GM23248 (cell line): Measurements from ENCODE around the gene SCMH1. TPM values are rescaled to one million over a fixed set of nuclear protein-coding genes. Genes with fewer than 3 reads are reported as not detected.

Experiments used
- DNase-seq: peaks from one replicate; pipeline ENCODE4 v3.0.0-alpha.2; 2015
- H2AFZ ChIP-seq: fragments of 200-600 bp; sonication (generic); 2 replicates; pipeline ENCODE4 v1.6.1; 2016; ENCODE audit warnings: antibody characterized with exemption
- H3F3A ChIP-seq: fragments of 200-600 bp; sonication (generic); 2 replicates; pipeline ENCODE4 v1.6.1; 2016; ENCODE audit warnings: mild to moderate bottlenecking, antibody characterized with exemption, mixed run types; ENCODE audit not compliant: insufficient read depth
- H3K27ac ChIP-seq: fragments of 200-600 bp; sonication (generic); 2 replicates; pipeline ENCODE4 v1.5.1; 2016; ENCODE audit warnings: mild to moderate bottlenecking
- H3K27me3 ChIP-seq: fragments of 200-600 bp; sonication (generic); replicated peaks from 2 replicates; pipeline ENCODE4 v1.6.1; 2016; ENCODE audit warnings: mild to moderate bottlenecking; ENCODE audit not compliant: insufficient read depth
- H3K36me3 ChIP-seq: fragments of 200-600 bp; sonication (generic); 2 replicates; pipeline ENCODE4 v1.6.1; 2016; ENCODE audit warnings: low read depth, mild to moderate bottlenecking
- H3K4me1 ChIP-seq: fragments of 200-600 bp; sonication (generic); 2 replicates; pipeline ENCODE4 v1.6.1; 2016; ENCODE audit warnings: mild to moderate bottlenecking; ENCODE audit not compliant: insufficient read depth
- H3K4me2 ChIP-seq: fragments of 200-600 bp; sonication (generic); one replicate; pipeline ENCODE4 v1.6.1; 2016; ENCODE audit warnings: mild to moderate bottlenecking; ENCODE audit not compliant: unreplicated experiment
- H3K4me3 ChIP-seq: fragments of 200-600 bp; sonication (generic); 2 replicates; pipeline ENCODE4 v1.5.1; 2016; ENCODE audit warnings: mild to moderate bottlenecking
- H3K79me2 ChIP-seq: fragments of 200-600 bp; sonication (generic); 2 replicates; pipeline ENCODE4 v1.6.1; 2016; ENCODE audit warnings: mild to moderate bottlenecking; ENCODE audit not compliant: insufficient read depth
- H3K9ac ChIP-seq: fragments of 200-600 bp; sonication (generic); 2 replicates; pipeline ENCODE4 v1.6.1; 2016; ENCODE audit warnings: mild to moderate bottlenecking
- H3K9me2 ChIP-seq: fragments of 200-600 bp; sonication (generic); 2 replicates; pipeline ENCODE4 v1.6.1; 2016; ENCODE audit warnings: mixed run types, mild to moderate bottlenecking, moderate library complexity; ENCODE audit not compliant: insufficient read depth
- H3K9me3 ChIP-seq: fragments of 200-600 bp; sonication (generic); one replicate; pipeline ENCODE4 v1.6.1; 2017; ENCODE audit warnings: low read depth
- H4K20me1 ChIP-seq: fragments of 200-600 bp; sonication (generic); 2 replicates; pipeline ENCODE4 v1.6.0; 2016; ENCODE audit not compliant: insufficient read depth
- EZH2 ChIP-seq: fragments of 200-600 bp; sonication (generic); IDR thresholded peaks from 2 replicates; pipeline ENCODE4 v1.6.1; 2018; ENCODE audit warnings: antibody characterized with exemption, mild to moderate bottlenecking; ENCODE audit not compliant: insufficient read depth, poor library complexity, severe bottlenecking
- EZH2phosphoT487 ChIP-seq: fragments of 200-600 bp; sonication (generic); IDR thresholded peaks from 2 replicates; pipeline ENCODE4 v1.6.1; 2018; ENCODE audit warnings: antibody characterized with exemption, moderate library complexity, mild to moderate bottlenecking, low read depth; ENCODE audit not compliant: insufficient read depth
- WGBS, 2 experiments: methylation state at CpG; one replicate each; pipeline ENCODE4 v1.1.6; 2015 to 2017; ENCODE audit warnings: low lambda C conversion rate in 2 of 2, low coverage in 1 of 2; ENCODE audit errors: missing lambda C conversion rate in 2 of 2; 5-methylcytosine and 5-hydroxymethylcytosine counted together
- in situ Hi-C: fragments of 300-500 bp; cut with MboI; formaldehyde crosslinking; loops from 2 replicates; pipeline ENCODE4 v1.15.0; 2020
- polyA plus RNA-seq: library from polyadenylated mRNA; unstranded; fragments of >200 nt; fragmentation: Nextera tagmentation; extraction: Ambion mirVana; gene quantifications from 2 replicates; pipeline ENCODE4 v1.2.1, GENCODE V29; 2016
- total RNA-seq: library from RNA; depleted of rRNA; stranded (reverse); fragments of >200 nt; shearing (Covaris generic); gene quantifications from 2 replicates; pipeline ENCODE4 v1.2.3, GENCODE V29; 2014

SCMH1 gene
- total and polyA plus RNA-seq, 2 experiments from 2014 or later: 10.8 to 16.6 TPM

DNA sequence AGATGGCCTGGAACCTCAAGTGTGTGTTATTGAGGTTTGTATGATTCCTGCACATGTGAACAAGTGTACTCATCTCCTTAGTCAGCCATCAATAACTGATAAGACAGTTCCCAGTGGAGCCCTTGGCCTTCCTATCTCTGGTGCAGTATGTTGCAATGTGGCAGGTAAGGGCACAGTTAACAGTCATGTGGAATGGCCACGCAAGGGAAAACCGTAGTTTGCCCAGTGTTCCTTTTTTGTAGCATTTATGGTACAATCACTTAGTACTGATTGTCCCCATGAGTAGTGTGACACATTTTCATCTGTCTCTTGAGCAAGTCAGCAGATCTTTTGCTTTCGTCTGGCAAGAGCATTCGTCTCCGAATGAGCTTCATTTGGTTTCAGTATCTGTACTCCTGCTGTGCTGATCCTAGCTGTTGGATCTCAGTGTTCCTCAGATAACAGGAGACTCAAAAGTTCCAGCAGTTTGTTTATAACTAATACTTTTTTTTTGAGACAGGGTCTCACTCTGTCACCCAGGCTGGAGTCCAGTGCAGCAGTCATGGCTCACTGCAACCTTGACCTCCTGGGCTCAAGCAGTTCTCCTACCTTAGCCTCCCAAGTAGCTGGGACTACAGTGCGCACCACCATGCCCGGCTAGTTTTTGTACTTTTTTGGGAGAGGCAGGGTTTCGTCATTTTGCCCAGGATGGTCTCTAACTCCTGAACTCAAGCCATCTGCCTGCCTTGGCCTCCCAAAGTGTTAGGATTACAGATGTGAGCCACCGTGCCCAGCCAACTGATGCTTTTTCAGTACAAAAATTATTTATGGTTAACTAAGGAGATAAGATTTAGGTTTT lies 254.4 kb downstream of the SCMH1 start:
- 91 to 92% methylated on average over 9 of the region's 9 CpGs for whole genome bisulfite sequencing, 2 experiments

DNA sequence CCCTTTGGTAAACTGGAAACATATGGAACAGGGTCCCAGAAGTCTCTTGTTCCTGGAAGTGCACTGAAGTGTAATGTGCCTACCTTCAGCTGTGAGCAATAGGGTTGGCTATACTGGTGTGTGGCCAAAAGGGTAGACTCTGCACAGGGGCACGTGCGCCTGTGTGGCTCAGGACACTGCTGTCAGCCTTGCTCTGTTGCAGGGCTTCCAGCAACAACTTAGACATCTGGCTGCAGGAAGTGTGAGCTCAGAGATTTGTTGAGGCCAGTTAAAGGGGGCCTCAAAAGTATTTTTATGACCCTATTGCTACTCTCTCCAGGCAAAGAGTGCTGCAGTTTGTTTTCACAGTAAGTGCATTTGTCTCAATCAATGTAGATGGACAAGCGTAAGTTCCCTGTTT lies 255.2 kb downstream of the SCMH1 start:
- H3K36me3 ChIP-seq: peaks cover 55% of the 10 kb centered on the region
- no peak overlapping the region for H3K4me2 ChIP-seq
- H4K20me1 ChIP-seq: no peaks in the 10 kb centered on the region
- no peaks in the 10 kb centered on the region for H3K27me3 ChIP-seq
- in situ Hi-C loops: no loop called here
- 90 to 100% methylated on average over 3 of the region's 3 CpGs for WGBS, 2 experiments
- peaks cover 32% of the 10 kb centered on the region for H3F3A ChIP-seq
- no peak overlapping the region for H3K4me3 ChIP-seq
- no peaks in the 10 kb centered on the region for H3K9me3 ChIP-seq
- no peak overlapping the region for H3K9ac ChIP-seq
- H3K9me2 ChIP-seq: no peaks in the 10 kb centered on the region
- no peak for TF ChIP-seq EZH2
- H3K27ac ChIP-seq: no peak overlapping the region
- no peak overlapping the region for H2AFZ ChIP-seq
- peaks cover 29% of the 10 kb centered on the region for H3K4me1 ChIP-seq
- no peak for DNase-seq
- peaks cover 42% of the 10 kb centered on the region for H3K79me2 ChIP-seq

More for the DNA sequence above, 254.4 kb downstream of the SCMH1 start:
- Histone ChIP-seq H2AFZ (no peak overlapping the region), H3K79me2 (peaks cover 35% of the 10 kb centered on the region), H3K27me3 (no peaks in the 10 kb centered on the region), H4K20me1 (no peaks in the 10 kb centered on the region), H3K9me3 (no peaks in the 10 kb centered on the region), H3K4me3 (no peak overlapping the region), H3K36me3 (peaks cover 60% of the 10 kb centered on the region), H3F3A (peaks cover 25% of the 10 kb centered on the region), H3K4me1 (peaks cover 22% of the 10 kb centered on the region), H3K9ac (no peak overlapping the region), H3K9me2 (no peaks in the 10 kb centered on the region), H3K4me2 (no peak overlapping the region), H3K27ac (no peak overlapping the region)
- in situ Hi-C loops: no loop called here
- DNase-seq: no peak
- TF ChIP-seq EZH2phosphoT487 (no peak), EZH2 (no peak)

DNA sequence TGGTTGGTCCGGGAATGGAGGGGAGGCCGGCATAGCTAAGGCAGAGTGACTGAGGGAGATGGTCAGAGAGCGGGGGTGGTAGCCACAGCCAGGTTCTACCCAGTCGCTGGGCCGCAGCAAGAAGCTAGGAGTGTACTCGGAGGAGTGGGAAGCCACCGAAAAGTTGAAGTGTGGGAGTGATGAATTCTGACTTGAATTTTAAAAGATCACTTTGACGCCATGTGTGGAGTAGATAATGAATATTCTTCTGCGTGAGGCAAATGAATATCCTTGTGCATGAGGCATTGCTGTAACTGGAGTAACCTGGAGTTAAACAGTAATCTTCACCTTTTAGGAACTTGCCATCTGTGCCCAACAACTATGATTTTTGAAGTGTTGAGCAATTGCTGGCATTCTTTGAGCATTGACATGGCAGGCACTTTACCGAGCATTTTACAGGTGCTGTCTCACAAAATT lies 255.8 kb downstream of the SCMH1 start:
- no peak overlapping the region for H3K4me3 ChIP-seq
- H3K27me3 ChIP-seq: no peaks in the 10 kb centered on the region
- 97 to 98% methylated on average over 10 of the region's 10 CpGs for WGBS, 2 experiments
- H3K9me2 ChIP-seq: no peaks in the 10 kb centered on the region
- H3K36me3 ChIP-seq: peaks cover 50% of the 10 kb centered on the region
- no peak for TF ChIP-seq EZH2phosphoT487
- H3K4me1 ChIP-seq: peaks cover 35% of the 10 kb centered on the region
- DNase-seq: no peak
- H3K9ac ChIP-seq: no peak overlapping the region
- H3K27ac ChIP-seq: no peak overlapping the region
- H3K79me2 ChIP-seq: peaks cover 48% of the 10 kb centered on the region
- no peak overlapping the region for H2AFZ ChIP-seq
- in situ Hi-C loops: no loop called here
- H4K20me1 ChIP-seq: no peaks in the 10 kb centered on the region
- H3K9me3 ChIP-seq: no peaks in the 10 kb centered on the region
- no peak overlapping the region for H3K4me2 ChIP-seq
- H3F3A ChIP-seq: peaks cover 32% of the 10 kb centered on the region

DNA sequence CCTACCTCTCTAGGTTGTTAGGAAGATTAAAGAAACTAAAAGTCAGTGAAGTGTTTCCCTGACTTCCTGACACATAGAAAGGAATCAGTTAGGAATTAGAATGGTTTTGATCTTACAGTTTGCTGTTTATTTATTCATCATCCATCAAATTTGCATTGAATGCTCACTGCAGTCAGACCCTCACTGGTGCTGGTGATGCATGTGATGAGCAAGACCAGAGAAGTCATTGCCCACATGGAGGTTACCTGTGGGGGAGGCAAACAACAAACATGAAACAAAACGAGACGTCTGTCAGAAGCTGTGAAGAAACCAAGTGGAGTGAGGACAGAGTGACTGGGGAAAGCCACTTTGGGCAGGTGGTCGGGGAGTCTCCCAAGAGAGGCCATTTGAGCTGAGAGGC lies 256.2 kb downstream of the SCMH1 start:
- H3K79me2 ChIP-seq: peaks cover 53% of the 10 kb centered on the region
- H2AFZ ChIP-seq: no peak overlapping the region
- H4K20me1 ChIP-seq: no peaks in the 10 kb centered on the region
- H3K9me3 ChIP-seq: no peaks in the 10 kb centered on the region
- peaks cover 47% of the 10 kb centered on the region for H3K36me3 ChIP-seq
- no peak overlapping the region for H3K4me2 ChIP-seq
- H3K4me1 ChIP-seq: peaks cover 39% of the 10 kb centered on the region
- no peaks in the 10 kb centered on the region for H3K9me2 ChIP-seq
- in situ Hi-C loops: no loop called here
- no peak for DNase-seq
- H3F3A ChIP-seq: peaks cover 35% of the 10 kb centered on the region
- no peaks in the 10 kb centered on the region for H3K27me3 ChIP-seq
- WGBS, 2 experiments: 94% methylated on average over 3 of the region's 3 CpGs
- H3K9ac ChIP-seq: no peak overlapping the region
- no peak overlapping the region for H3K27ac ChIP-seq
- no peak overlapping the region for H3K4me3 ChIP-seq
- TF ChIP-seq EZH2phosphoT487: no peak
- no peak for TF ChIP-seq EZH2
